ENCODE data around the gene CYP46A1. TPM values are rescaled to one million over a fixed set of nuclear protein-coding genes. Genes with fewer than 3 reads are reported as not detected.

The CYP46A1 gene
- total and polyA plus RNA-seq, 2 experiments from 2014 or later = 0.22 to 0.29 TPM

DNA sequence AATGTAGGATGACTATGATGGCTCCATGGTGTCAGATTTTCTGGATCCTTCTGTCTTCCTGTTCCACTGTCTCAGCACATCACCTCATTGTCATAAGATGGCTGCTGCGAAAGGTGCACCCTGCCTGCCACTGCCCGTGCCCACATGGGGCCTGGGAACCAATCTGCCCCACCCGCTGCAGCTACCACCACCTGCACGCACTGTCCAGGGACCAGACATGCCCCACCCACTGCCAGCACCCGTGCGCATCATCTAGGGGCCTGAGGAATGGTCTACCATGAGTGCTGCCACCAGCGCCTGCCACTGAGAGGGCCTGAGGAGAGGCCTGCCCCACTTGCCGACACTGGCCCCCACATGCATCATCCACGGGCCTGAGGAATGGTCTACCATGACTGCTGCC is 23.8 kb downstream of the CYP46A1 start:
- Histone ChIP-seq H3K27me3 (replicated peaks; ENCODE audit: insufficient read depth) (peaks cover 33% of the 10 kb centered on the region), H3K36me3 (ENCODE audit: low read depth) (no peaks in the 10 kb centered on the region), H3K9me3 (ENCODE audit: low read depth) (no peaks in the 10 kb centered on the region), H2AFZ (no peak overlapping the region), H3K4me3 (no peak overlapping the region), H3K9me2 (ENCODE audit: insufficient read depth) (no peaks in the 10 kb centered on the region), H3K27ac (no peak overlapping the region), H3K9ac (no peak overlapping the region), H3K79me2 (ENCODE audit: insufficient read depth) (no peaks in the 10 kb centered on the region), H3F3A (ENCODE audit: insufficient read depth) (no peaks in the 10 kb centered on the region), H3K4me2 (ENCODE audit: unreplicated experiment) (no peak overlapping the region), H3K4me1 (ENCODE audit: insufficient read depth) (no peaks in the 10 kb centered on the region), H4K20me1 (ENCODE audit: insufficient read depth) (no peaks in the 10 kb centered on the region)
- DNase-seq = no peak
- TF ChIP-seq EZH2 (IDR thresholded peaks at IDR 0.05; ENCODE audit: insufficient read depth, poor library complexity, severe bottlenecking) (no peak), EZH2phosphoT487 (IDR thresholded peaks at IDR 0.05; ENCODE audit: insufficient read depth, low read depth) (no peak)
- WGBS, 2 experiments (ENCODE audit: low coverage in 1 of 2, low lambda C conversion rate in 2 of 2, missing lambda C conversion rate in 2 of 2) = 82 to 85% methylated on average over 7 of the region's 9 CpGs
- in situ Hi-C loops (cut with MboI) = no loop called here

DNA sequence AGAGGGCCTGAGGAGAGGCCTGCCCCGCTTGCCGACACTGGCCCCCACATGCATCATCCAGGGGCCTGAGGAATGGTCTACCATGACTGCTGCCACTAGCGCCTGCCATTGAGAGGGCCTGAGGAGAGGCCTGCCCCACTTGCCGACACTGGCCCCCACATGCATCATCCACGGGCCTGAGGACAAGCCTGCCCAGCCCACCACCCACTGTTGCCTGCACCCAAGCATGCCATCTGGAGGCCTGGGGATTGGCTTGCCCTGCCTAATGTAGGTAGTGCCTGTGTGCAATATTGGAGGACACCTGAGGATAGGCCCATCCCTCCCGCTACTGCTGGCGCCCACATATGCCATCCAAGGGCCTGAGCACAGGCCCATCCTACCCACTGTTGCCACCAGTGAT is 24.4 kb downstream of the CYP46A1 start:
- no peaks in the 10 kb centered on the region for H3K4me1 ChIP-seq (ENCODE audit: insufficient read depth)
- H3K27ac ChIP-seq = no peak overlapping the region
- no peak for TF ChIP-seq EZH2 (IDR thresholded peaks at IDR 0.05; ENCODE audit: insufficient read depth, poor library complexity, severe bottlenecking)
- no peak for TF ChIP-seq EZH2phosphoT487 (IDR thresholded peaks at IDR 0.05; ENCODE audit: insufficient read depth, low read depth)
- H3F3A ChIP-seq (ENCODE audit: insufficient read depth) = no peaks in the 10 kb centered on the region
- no peak overlapping the region for H2AFZ ChIP-seq
- 49 to 68% methylated on average over 5 to 7 of the region's 7 CpGs for WGBS, 2 experiments (ENCODE audit: low coverage in 1 of 2, low lambda C conversion rate in 2 of 2, missing lambda C conversion rate in 2 of 2)
- in situ Hi-C loops (cut with MboI) = no loop called here
- no peaks in the 10 kb centered on the region for H3K9me2 ChIP-seq (ENCODE audit: insufficient read depth)
- no peaks in the 10 kb centered on the region for H3K79me2 ChIP-seq (ENCODE audit: insufficient read depth)
- H3K9ac ChIP-seq = no peak overlapping the region
- H3K27me3 ChIP-seq (replicated peaks; ENCODE audit: insufficient read depth) = peaks cover 33% of the 10 kb centered on the region
- no peak for DNase-seq
- no peak overlapping the region for H3K4me3 ChIP-seq
- no peaks in the 10 kb centered on the region for H4K20me1 ChIP-seq (ENCODE audit: insufficient read depth)
- H3K9me3 ChIP-seq (ENCODE audit: low read depth) = no peaks in the 10 kb centered on the region
- H3K36me3 ChIP-seq (ENCODE audit: low read depth) = no peaks in the 10 kb centered on the region
- no peak overlapping the region for H3K4me2 ChIP-seq (ENCODE audit: unreplicated experiment)

DNA sequence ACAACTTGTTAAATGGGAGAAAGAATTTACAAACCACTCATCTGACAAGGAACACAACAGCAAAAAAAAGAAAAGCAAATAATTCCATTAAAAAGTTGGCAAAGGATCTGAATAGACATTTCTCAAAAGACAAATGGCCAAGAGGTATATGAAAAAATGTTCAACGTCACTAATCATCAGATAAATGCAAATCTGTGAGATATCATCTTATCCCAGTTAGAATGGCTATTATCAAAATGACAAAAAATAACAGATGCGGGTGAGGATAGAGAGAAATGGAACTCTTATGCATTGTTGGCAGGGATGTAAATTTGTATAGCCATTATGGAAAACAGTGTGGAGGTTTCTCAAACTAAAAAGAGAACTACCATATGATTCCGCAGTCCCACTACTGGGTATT is 29.9 kb downstream of the CYP46A1 start:
- Histone ChIP-seq H3K79me2 (ENCODE audit: insufficient read depth) (no peaks in the 10 kb centered on the region), H2AFZ (no peak overlapping the region), H3F3A (ENCODE audit: insufficient read depth) (no peaks in the 10 kb centered on the region), H3K9ac (no peak overlapping the region), H3K4me2 (ENCODE audit: unreplicated experiment) (no peak overlapping the region), H3K4me3 (no peak overlapping the region), H3K36me3 (ENCODE audit: low read depth) (no peaks in the 10 kb centered on the region), H3K27ac (no peak overlapping the region), H3K9me2 (ENCODE audit: insufficient read depth) (no peaks in the 10 kb centered on the region), H4K20me1 (ENCODE audit: insufficient read depth) (no peaks in the 10 kb centered on the region), H3K27me3 (replicated peaks; ENCODE audit: insufficient read depth) (peaks cover 30% of the 10 kb centered on the region), H3K4me1 (ENCODE audit: insufficient read depth) (no peaks in the 10 kb centered on the region), H3K9me3 (ENCODE audit: low read depth) (no peaks in the 10 kb centered on the region)
- TF ChIP-seq EZH2 (IDR thresholded peaks at IDR 0.05; ENCODE audit: insufficient read depth, poor library complexity, severe bottlenecking) (no peak), EZH2phosphoT487 (IDR thresholded peaks at IDR 0.05; ENCODE audit: insufficient read depth, low read depth) (no peak)
- WGBS, 2 experiments (ENCODE audit: low coverage in 1 of 2, low lambda C conversion rate in 2 of 2, missing lambda C conversion rate in 2 of 2) = 72 to 75% methylated on average over 3 of the region's 3 CpGs
- DNase-seq = no peak
- in situ Hi-C loops (cut with MboI) = no loop called here

DNA sequence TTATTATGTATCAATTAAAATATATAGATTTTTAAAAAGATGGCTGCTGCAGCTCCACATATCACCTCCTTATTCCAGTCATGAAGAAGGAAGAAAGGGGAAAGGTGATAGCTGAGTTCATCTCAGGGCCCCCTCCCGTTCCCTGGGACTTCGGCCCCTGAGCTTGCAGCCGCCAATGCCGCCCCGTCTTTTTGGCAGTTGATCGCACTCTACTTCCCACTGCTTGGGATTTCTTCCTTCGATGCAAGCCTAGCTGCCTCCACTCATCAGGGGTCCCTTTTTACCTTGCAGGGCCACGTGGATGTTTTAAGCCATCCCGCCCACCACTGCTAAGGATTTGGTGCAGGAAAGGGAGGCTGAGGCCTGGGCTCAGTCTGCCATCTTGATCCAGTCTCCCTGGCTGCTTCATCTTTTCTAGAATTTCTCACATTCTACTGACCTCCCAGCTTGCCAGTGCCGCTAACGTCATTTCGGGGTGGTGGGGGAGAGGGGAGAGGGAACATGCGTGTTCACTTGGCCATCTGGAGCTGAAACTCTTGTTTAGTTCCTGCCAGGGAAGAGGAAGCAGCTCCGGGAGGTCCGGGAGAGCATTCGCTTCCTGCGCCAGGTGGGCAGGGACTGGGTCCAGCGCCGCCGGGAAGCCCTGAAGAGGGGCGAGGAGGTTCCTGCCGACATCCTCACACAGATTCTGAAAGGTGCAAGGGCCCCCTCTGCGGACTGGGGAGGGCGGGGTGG is 31.3 kb downstream of the CYP46A1 start:
- Histone ChIP-seq H3K9me3 (ENCODE audit: low read depth) (no peaks in the 10 kb centered on the region), H2AFZ (no peak overlapping the region), H3K9me2 (ENCODE audit: insufficient read depth) (no peaks in the 10 kb centered on the region), H3K27ac (no peak overlapping the region), H3K9ac (no peak overlapping the region), H3K4me1 (ENCODE audit: insufficient read depth) (no peaks in the 10 kb centered on the region), H3F3A (ENCODE audit: insufficient read depth) (no peaks in the 10 kb centered on the region), H3K4me3 (no peak overlapping the region), H3K27me3 (replicated peaks; ENCODE audit: insufficient read depth) (peaks cover 16% of the 10 kb centered on the region), H3K36me3 (ENCODE audit: low read depth) (no peaks in the 10 kb centered on the region), H3K4me2 (ENCODE audit: unreplicated experiment) (no peak overlapping the region), H3K79me2 (ENCODE audit: insufficient read depth) (no peaks in the 10 kb centered on the region), H4K20me1 (ENCODE audit: insufficient read depth) (no peaks in the 10 kb centered on the region)
- TF ChIP-seq EZH2 (IDR thresholded peaks at IDR 0.05; ENCODE audit: insufficient read depth, poor library complexity, severe bottlenecking) = no peak
- no peak for TF ChIP-seq EZH2phosphoT487 (IDR thresholded peaks at IDR 0.05; ENCODE audit: insufficient read depth, low read depth)
- 70 to 78% methylated on average over 22 to 24 of the region's 24 CpGs for WGBS, 2 experiments (ENCODE audit: low coverage in 1 of 2, low lambda C conversion rate in 2 of 2, missing lambda C conversion rate in 2 of 2)
- in situ Hi-C loops (cut with MboI) = no loop called here
- DNase-seq = no peak

All from GM23248 (cell line).